ENCODE data around the gene PCK1. TPM values are rescaled to one million over a fixed set of nuclear protein-coding genes. Genes with fewer than 3 reads are reported as not detected.
A peak's percentile ranks its signal among the peaks of the same experiment; 100 is the strongest.

The PCK1 gene
- total RNA-seq, 4 donors from 2014 or later, result 395 to 794 (median 739) TPM

- no peak for DNase-seq
- 88 to 100% methylated on average over 1 to 18 of the region's 18 CpGs for WGBS, 2 donors (ENCODE audit: low coverage in 1 of 2)
- in situ Hi-C loops (cut with MboI; ENCODE audit: low pct_ligation_motif_present in 1 of 4, low pct_unique_long_range_greater_than_20kb in 1 of 4, low sequenced_read_pairs in 3 of 4), result loop anchor here (5.0 to 25.0 kb wide), 3 partner anchors 73 to 203 kb away; partner anchors contain the start of gene RBM38 (in 1 of the 4)
These were observed 29.8 kb downstream of the PCK1 start for GRCh38 chr20:57590485-57591288.

DNA sequence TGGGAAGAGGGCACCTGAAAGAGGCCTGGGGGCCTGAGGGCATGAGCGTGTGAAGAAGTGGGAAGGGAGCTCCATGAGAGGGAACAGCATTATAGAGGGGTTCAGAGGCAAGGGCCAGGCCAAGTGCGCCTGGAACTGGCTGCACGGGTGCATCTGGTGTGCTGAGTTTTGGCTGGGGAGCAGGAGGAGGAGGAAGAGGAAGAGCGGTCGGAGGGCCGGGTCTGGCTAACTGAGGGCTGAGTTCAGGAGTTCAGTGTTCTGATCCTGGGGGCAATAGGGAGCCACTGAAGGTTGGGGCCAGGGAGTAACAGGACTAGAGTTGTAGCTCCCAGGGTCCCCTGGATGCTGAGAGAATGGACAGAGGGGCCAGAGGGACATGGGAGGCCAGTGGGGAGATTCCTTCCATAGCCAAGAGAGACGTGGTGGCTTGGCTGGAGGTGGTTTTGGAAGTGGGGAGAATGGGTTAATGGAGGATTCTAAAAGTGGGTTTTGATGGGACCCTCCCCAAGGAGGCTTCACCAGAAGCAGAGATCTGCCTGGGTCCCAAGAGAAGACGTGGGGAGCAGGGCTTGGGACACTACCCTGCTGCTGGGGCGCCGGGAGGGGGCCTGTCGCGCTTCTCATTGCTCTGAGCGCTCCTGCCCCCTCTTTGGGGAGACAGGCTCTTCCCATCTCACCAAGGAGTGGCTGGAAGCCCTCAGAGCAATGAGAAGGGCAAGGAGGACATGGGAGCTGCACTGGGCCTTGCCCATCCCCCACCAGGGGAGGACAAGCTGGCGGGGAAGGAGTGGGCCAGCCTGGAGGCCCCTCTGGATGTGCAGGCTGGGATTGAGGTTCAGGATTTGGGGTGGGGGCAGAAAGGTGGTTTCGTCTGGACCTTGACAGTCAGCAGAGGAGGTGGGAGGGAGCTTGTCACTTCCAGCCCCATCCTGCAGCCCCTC is 30.6 kb downstream of the PCK1 start:
- Histone ChIP-seq H3K27me3 (no peaks in the 10 kb centered on the region), H3K9me3 (no peaks in the 10 kb centered on the region), H3K36me3 (no peaks in the 10 kb centered on the region), H3K4me1 (peaks cover 11 to 41% (median 36%) of the 10 kb centered on the region in 4 donors), H3K27ac (no peak overlapping the region), H3K4me3 (no peak overlapping the region)
- TF ChIP-seq EP300 (IDR thresholded peaks at IDR 0.05; ENCODE audit: low read depth) (no peak), CTCF (IDR thresholded peaks at IDR 0.05) (no peak), POLR2AphosphoS5 (IDR thresholded peaks at IDR 0.05) (no peak), POLR2A (IDR thresholded peaks at IDR 0.05) (no peak)
- DNase-seq, result no peak
- intact Hi-C loops (cut with DNase I; ENCODE audit: low total_unique reads), result loop anchor here (10.0 kb wide), 1 partner anchor 217 kb away; no protein-coding TSS in a partner anchor
- WGBS, 2 donors (ENCODE audit: low coverage in 1 of 2), result 82 to 86% methylated on average over 2 to 15 of the region's 15 CpGs
- in situ Hi-C loops (cut with MboI; ENCODE audit: low pct_ligation_motif_present in 1 of 4, low pct_unique_long_range_greater_than_20kb in 1 of 4, low sequenced_read_pairs in 3 of 4), result loop anchor here (5.0 to 25.0 kb wide), 3 partner anchors 74 to 204 kb away; partner anchors contain the start of gene RBM38 (in 1 of the 4)

More at GRCh38 chr20:57590485-57591288, 29.8 kb downstream of the PCK1 start:
- no peak overlapping the region for H3K4me3 ChIP-seq
- no peaks in the 10 kb centered on the region for H3K27me3 ChIP-seq
- H3K27ac ChIP-seq, result peak overlapping the region; percentile 49 to 78 (median 67)
- H3K36me3 ChIP-seq, result no peaks in the 10 kb centered on the region
- no peaks in the 10 kb centered on the region for H3K9me3 ChIP-seq
- intact Hi-C loops (cut with DNase I; ENCODE audit: low total_unique reads), result loop anchor here (10.0 kb wide), 1 partner anchor 216 kb away; no protein-coding TSS in a partner anchor
- H3K4me1 ChIP-seq, result peaks cover 11 to 50% (median 43%) of the 10 kb centered on the region in 4 donors
- TF ChIP-seq CTCF (IDR thresholded peaks at IDR 0.05), result no peak
- TF ChIP-seq EP300 (IDR thresholded peaks at IDR 0.05; ENCODE audit: low read depth), result no peak
- no peak for TF ChIP-seq POLR2AphosphoS5 (IDR thresholded peaks at IDR 0.05)
- TF ChIP-seq POLR2A (IDR thresholded peaks at IDR 0.05), result no peak

DNA sequence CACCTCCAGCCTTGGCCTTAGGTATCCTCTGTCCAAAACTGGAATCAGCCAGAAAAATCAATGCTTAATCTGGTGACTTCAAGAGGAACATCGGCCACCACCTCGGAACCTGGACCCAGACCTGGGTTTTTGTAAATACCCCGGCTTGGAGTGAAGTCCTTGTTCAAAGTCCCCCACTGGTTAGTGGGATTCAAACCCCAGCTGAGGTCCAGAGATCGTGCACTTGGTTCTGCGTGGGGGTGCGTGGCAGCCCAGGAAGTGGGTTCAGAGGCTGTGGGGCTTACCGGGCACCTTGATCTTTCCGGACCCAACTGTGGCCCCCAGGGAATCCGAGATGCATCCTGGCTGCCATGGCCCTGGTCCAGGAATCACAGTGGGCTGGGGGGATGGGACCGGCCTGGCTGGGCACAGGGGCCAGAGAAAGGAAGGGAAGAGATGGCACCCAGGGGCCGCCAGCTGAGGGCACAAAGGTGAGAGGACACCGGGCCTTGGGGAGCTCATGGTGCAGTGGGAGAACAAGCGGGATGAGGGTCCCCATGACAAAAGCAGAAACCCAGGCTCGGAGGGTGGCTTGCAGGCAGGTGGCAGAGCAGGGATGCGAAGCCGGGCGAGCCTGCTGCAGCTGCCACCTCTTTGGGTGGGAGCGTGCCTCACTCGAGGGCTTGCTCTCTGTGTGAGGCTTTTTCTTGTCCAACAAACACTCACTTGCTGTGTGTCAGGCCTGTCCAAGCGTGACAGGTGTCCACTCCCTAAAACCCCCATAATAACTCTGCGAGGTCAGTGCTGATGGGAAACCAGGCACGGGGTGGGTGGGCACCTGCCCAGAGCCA is 31.6 kb downstream of the PCK1 start:
- TF ChIP-seq POLR2AphosphoS5 (IDR thresholded peaks at IDR 0.05) (no peak), POLR2A (IDR thresholded peaks at IDR 0.05) (no peak)
- Histone ChIP-seq H3K36me3 (no peaks in the 10 kb centered on the region), H3K4me3 (no peak overlapping the region), H3K4me1 (peaks cover 11 to 45% (median 40%) of the 10 kb centered on the region in 4 donors), H3K9me3 (no peaks in the 10 kb centered on the region), H3K27me3 (no peaks in the 10 kb centered on the region), H3K27ac (peak overlapping the region in 2 of 4 donors; percentile 3 to 61)
- no peak for DNase-seq
- intact Hi-C loops (cut with DNase I; ENCODE audit: low total_unique reads) (loop anchor here (10.0 kb wide), 1 partner anchor 218 kb away; no protein-coding TSS in a partner anchor), in situ Hi-C loops (cut with MboI; ENCODE audit: low pct_ligation_motif_present in 1 of 4, low pct_unique_long_range_greater_than_20kb in 1 of 4, low sequenced_read_pairs in 3 of 4) (loop anchor here (5.0 to 25.0 kb wide), 3 partner anchors 75 to 205 kb away; partner anchors contain the start of gene RBM38 (in 1 of the 4))
- WGBS, 2 donors (ENCODE audit: low coverage in 1 of 2), result 88% methylated on average over 22 of the region's 22 CpGs; no CpG with 5 or more reads in 1 of the 2 donors
